Ovary (tissue), 9 donors: ENCODE measurements around the gene NCAM1. TPM values are rescaled to one million over a fixed set of nuclear protein-coding genes. Genes with fewer than 3 reads are reported as not detected.
"Not testable (repeated sequence)": the region's sequence is repeated elsewhere in the genome, so short reads cannot be mapped to it uniquely, and the experiment has no call there.

ENCODE experiments used
- DNase-seq, 5 donors: peaks; one replicate each; pipeline ENCODE4 v3.0.0-alpha.2; 2019 to 2020
- H3K27ac ChIP-seq, 2 donors: fragments of 200-600 bp; one replicate each; pipeline versions ENCODE4 v1.5.1 to v1.8.0; 2019 to 2022
- H3K27me3 ChIP-seq: fragments of 200-600 bp; one replicate; pipeline ENCODE4 v1.8.0; 2022
- H3K36me3 ChIP-seq: fragments of 200-600 bp; sonication (generic); one replicate; pipeline ENCODE4 v1.5.1; 2019
- H3K4me1 ChIP-seq: one replicate; pipeline ENCODE4 v1.8.1; 2013; ENCODE audit warnings: mild to moderate bottlenecking, moderate library complexity; ENCODE audit not compliant: insufficient read depth
- H3K4me3 ChIP-seq: fragments of 200-600 bp; sonication (generic); one replicate; pipeline ENCODE4 v1.5.1; 2017
- H3K9me3 ChIP-seq, 2 donors: fragments of 200-600 bp in 1 of 2; sonication (generic) in 1 of 2; one replicate each; pipeline versions ENCODE4 v1.5.1 to v1.8.1; 2013 to 2019; ENCODE audit warnings: mild to moderate bottlenecking in 1 of 2, moderate library complexity in 1 of 2
- EP300 ChIP-seq: sonication (generic); formaldehyde crosslinking; IDR thresholded peaks from one replicate; pipeline ENCODE4 v1.6.1; 2017; ENCODE audit warnings: antibody characterized with exemption
- POLR2A ChIP-seq: fragments of 450-650 bp; IDR thresholded peaks from one replicate; pipeline ENCODE4 v1.6.1; 2017; ENCODE audit warnings: antibody characterized with exemption, mild to moderate bottlenecking, moderate library complexity
- WGBS, 3 donors: extraction: QIAGEN DNeasy Blood & Tissue Kit in 1 of 3; methylation state at CpG; one replicate each; pipeline versions ENCODE4 v1.1.5 to v1.1.7; 2013 to 2017; 5-methylcytosine and 5-hydroxymethylcytosine counted together
- intact Hi-C, 4 donors: fragments of 100-400 bp; cut with DNase I; formaldehyde crosslinking; loops; one replicate each; pipeline versions ENCODE4 v1.11.0 to v1.15.1; 2022 to 2023
- polyA plus RNA-seq, 2 donors: library from polyadenylated mRNA; stranded (reverse); fragments of 200-250 nt in 1 of 2; fragments of 350-450 nt in 1 of 2; fragmentation: Illumina TruSeq in 1 of 2; extraction: RNeasy Lipid Tissue Mini Kit (QIAGEN cat#74804) in 1 of 2; gene quantifications; one replicate each; pipeline ENCODE4 v1.2.3, GENCODE V29; 2013 to 2014
- total RNA-seq, 7 donors: library from RNA; depleted of rRNA in 2 of 7; stranded (reverse); fragments of >200 nt in 2 of 7; fragmentation: NEBNext Ultra II Directional in 3 of 7; extraction: Animal tissue kit (Norgen Biotek cat#: 25700) in 3 of 7; gene quantifications; one replicate each; pipeline versions ENCODE4 v1.1.0 to v1.2.4, GENCODE V29; 2016 to 2023
- TF ChIP-seq, protein P1 (sequence below), 3 donors: fragments of 450-650 bp in 2 of 3; fragments of 200-600 bp in 1 of 3; IDR thresholded peaks; one replicate each; pipeline versions ENCODE4 v1.5.1 to v1.8.0; 2016 to 2022; ENCODE audit warnings: antibody characterized with exemption in 3 of 3, mild to moderate bottlenecking in 1 of 3
- donor health status: DM: no; HTN: no; CAD: no; lungs with moderate emphysema.
- donor health status: DM: no; HTN: no; CAD: no.
- donor health status: Bipolar disorder and iron deficiency.
- donor health status: DM: yes; HTN: yes; CAD: no.
- donor health status: DM: no; HTN: no; CAD: no.
- donor health status: DM: yes; HTN: yes; CAD: no.

The NCAM1 gene
- total and polyA plus RNA-seq, 9 donors = 23.0 to 194 (median 106) TPM

DNA sequence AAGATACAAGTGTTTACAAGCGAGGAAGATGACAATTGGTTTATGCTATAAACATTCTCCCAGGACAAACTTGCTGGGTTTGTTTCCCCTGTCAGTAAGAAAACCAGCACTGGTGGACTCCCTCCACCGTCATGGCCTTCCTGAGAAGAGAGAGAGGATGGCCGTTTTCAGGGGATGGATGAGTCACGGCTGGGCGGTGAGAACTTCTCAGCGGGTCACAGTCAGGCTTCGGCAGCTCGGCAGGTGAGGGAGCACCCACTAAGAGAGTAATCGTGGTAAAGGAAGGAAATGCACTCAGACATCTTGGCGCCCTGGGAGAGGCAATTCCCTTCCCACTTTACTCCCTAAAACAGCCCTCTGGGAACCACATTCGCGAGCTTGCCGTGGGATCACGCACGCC is 83.9 kb downstream of the NCAM1 start:
- Histone ChIP-seq H3K27ac (no peak overlapping the region), H3K9me3 (no peaks in the 10 kb centered on the region), H3K4me3 (no peak overlapping the region), H3K4me1 (no peaks in the 10 kb centered on the region), H3K27me3 (no peaks in the 10 kb centered on the region), H3K36me3 (no peaks in the 10 kb centered on the region)
- WGBS, 3 donors = 92 to 94% (median 93%) methylated on average over 15 of the region's 15 CpGs
- TF ChIP-seq, protein P1, sequence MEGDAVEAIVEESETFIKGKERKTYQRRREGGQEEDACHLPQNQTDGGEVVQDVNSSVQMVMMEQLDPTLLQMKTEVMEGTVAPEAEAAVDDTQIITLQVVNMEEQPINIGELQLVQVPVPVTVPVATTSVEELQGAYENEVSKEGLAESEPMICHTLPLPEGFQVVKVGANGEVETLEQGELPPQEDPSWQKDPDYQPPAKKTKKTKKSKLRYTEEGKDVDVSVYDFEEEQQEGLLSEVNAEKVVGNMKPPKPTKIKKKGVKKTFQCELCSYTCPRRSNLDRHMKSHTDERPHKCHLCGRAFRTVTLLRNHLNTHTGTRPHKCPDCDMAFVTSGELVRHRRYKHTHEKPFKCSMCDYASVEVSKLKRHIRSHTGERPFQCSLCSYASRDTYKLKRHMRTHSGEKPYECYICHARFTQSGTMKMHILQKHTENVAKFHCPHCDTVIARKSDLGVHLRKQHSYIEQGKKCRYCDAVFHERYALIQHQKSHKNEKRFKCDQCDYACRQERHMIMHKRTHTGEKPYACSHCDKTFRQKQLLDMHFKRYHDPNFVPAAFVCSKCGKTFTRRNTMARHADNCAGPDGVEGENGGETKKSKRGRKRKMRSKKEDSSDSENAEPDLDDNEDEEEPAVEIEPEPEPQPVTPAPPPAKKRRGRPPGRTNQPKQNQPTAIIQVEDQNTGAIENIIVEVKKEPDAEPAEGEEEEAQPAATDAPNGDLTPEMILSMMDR (IDR thresholded peaks at IDR 0.05) = no peak
- no peak for TF ChIP-seq POLR2A
- no peak for TF ChIP-seq EP300
- intact Hi-C loops = no loop called here
- no peak for DNase-seq

DNA sequence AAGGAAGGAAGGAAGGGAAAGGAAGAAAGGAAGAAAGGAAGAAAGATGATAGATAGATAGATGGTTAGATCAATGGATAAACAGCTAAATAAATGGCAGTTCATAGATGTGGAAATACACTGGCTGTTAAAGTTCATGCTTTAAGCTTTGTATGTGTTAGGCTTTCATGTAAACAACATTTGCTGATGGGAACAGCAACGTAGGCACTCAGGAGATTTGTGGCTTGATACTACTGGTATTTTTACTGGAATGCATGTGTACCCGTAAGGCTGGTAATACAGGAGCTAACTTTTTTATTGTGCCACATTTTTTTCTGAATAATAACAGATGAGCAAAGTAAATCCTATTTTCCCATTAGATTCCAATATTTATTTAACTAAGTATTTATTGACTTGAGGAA is 85.6 kb downstream of the NCAM1 start:
- H3K27ac ChIP-seq = no peak overlapping the region
- H3K36me3 ChIP-seq = no peaks in the 10 kb centered on the region
- intact Hi-C loops = no loop called here
- TF ChIP-seq, protein P1 (IDR thresholded peaks at IDR 0.05) = no peak
- TF ChIP-seq EP300 = no peak
- no peak for TF ChIP-seq POLR2A
- H3K4me1 ChIP-seq = no peaks in the 10 kb centered on the region
- WGBS, 3 donors = 72 to 87% (median 80%) methylated on average over 2 of the region's 2 CpGs
- no peak for DNase-seq
- no peaks in the 10 kb centered on the region for H3K27me3 ChIP-seq
- H3K9me3 ChIP-seq = no peaks in the 10 kb centered on the region
- no peak overlapping the region for H3K4me3 ChIP-seq

DNA sequence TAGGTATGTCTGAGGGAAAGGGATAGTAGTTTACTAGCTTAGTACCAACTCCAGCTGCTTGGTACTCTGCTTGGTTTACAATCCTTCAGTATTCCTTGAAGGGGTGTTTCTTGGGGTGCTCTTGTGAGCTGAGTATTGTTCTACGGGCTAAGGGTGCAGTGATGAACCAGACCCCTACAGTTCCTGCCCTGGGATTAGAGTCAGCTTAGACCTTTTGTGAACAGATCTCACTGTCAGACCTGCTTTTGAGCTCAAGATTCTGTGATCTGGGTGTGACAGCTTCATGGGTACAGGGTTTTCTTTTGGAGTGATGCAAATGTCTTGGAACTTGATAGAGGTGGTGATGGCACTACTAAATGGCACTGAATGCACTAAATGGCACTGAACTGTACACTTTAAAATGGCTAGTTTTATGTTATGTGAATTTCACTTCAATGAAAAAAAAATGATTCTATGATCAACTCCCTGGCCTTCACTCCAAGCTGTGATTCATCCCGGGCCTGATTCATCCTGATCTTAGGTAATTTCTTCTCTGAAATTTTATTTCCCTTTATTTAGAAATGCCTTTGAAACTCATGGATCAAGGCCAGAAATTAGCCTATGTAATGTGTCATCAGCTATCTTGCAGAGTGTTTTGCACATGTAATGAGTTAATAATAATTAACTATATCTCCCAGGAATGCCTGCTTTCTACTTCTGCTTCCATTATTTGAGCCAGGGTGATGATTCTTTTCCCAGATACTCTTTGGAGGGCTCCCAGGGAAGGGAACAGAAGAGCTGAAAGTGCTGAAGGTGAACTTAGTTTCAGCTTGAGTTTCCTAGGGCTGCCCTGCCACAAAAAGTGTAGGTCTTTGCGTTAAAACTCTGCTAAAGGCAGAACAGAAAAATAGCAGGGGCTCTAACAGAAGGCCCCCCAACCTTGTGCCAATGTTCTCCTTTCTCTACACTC is 87.9 kb downstream of the NCAM1 start:
- Histone ChIP-seq H3K27me3 (no peaks in the 10 kb centered on the region), H3K4me1 (no peaks in the 10 kb centered on the region), H3K27ac (no peak overlapping the region), H3K4me3 (no peak overlapping the region), H3K9me3 (no peaks in the 10 kb centered on the region), H3K36me3 (no peaks in the 10 kb centered on the region)
- WGBS, 3 donors = 70 to 78% (median 72%) methylated on average over 3 of the region's 3 CpGs
- TF ChIP-seq, protein P1 (IDR thresholded peaks at IDR 0.05) = no peak
- no peak for TF ChIP-seq EP300
- TF ChIP-seq POLR2A = no peak
- intact Hi-C loops = no loop called here
- DNase-seq = no peak

DNA sequence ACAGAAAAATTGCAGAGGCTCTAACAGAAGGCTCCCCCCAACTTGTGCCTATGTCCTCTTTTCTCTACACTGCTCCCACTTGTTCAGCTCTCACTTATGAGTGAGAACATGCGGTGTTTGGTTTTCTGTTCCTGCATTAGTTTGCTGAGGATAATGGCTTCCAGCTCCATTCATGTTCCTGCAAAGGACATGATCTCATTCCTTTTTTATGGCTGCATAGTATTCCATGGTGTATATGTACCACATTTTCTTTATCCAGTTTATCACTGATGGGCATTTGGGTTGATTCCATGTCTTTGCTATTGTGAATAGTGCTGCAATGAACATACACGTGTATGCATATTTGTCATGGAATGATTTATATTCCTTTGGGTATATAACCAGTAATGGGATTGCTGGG is 91.8 kb downstream of the NCAM1 start:
- H3K4me1 ChIP-seq, H3K27ac ChIP-seq, DNase-seq, H3K36me3 ChIP-seq, H3K4me3 ChIP-seq, H3K9me3 ChIP-seq, intact Hi-C loops, H3K27me3 ChIP-seq: not testable (repeated sequence)
- 93 to 95% (median 94%) methylated on average over 2 of the region's 2 CpGs for WGBS, 3 donors

DNA sequence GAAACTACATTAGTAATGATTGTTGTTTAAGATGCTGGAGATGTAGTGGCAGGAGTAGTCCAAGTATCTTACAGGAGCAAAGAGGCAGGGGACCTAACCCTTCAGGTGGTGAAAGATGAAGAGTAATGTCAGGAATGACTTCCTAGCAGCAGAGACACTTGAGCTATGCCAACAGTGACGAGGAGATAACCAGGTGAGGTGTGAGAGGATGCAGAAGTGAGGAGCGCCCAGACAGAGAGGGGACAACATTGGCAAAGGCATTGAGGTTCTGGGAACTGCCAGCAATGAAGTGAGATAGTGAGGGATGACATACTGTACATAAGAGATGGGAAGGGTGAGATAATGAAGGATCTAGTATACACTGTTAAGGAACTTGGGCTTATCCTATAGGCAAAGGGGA is 95.8 kb downstream of the NCAM1 start:
- Histone ChIP-seq H3K27ac (no peak overlapping the region), H3K4me1 (no peaks in the 10 kb centered on the region), H3K9me3 (no peaks in the 10 kb centered on the region), H3K27me3 (no peaks in the 10 kb centered on the region), H3K4me3 (no peak overlapping the region), H3K36me3 (no peaks in the 10 kb centered on the region)
- WGBS, 3 donors = 94 to 95% (median 95%) methylated on average over 2 of the region's 2 CpGs
- no peak for DNase-seq
- intact Hi-C loops = no loop called here
- TF ChIP-seq POLR2A = no peak
- TF ChIP-seq, protein P1 (IDR thresholded peaks at IDR 0.05) = no peak
- TF ChIP-seq EP300 = no peak
